Neural cell (in vitro differentiated cells): ENCODE results near the gene SAE1. TPM values are rescaled to one million over a fixed set of nuclear protein-coding genes. Genes with fewer than 3 reads are reported as not detected.
"Not testable (repeated sequence)": the region's sequence is repeated elsewhere in the genome, so short reads cannot be mapped to it uniquely, and the experiment has no call there.

Experiments used
- H2AFZ ChIP-seq: fragments of 200-600, 300-800 bp; sonication (generic), shearing (Covaris generic); 2 replicates; pipeline ENCODE4 v1.6.0; 2014; ENCODE audit warnings: low read depth, mild to moderate bottlenecking, antibody characterized with exemption, low read length, moderate library complexity
- H3F3A ChIP-seq: fragments of 200-600 bp; shearing (Covaris generic); 2 replicates; pipeline ENCODE4 v1.6.1; 2016; ENCODE audit warnings: mild to moderate bottlenecking, moderate library complexity, mixed read lengths, antibody characterized with exemption, low read length; ENCODE audit not compliant: insufficient read depth, poor library complexity, severe bottlenecking
- H3K27ac ChIP-seq: fragments of 200-600, 300-800 bp; sonication (generic), shearing (Covaris generic); 2 replicates; pipeline ENCODE4 v1.5.1; 2014; ENCODE audit warnings: mild to moderate bottlenecking, low read length, moderate library complexity
- H3K27me3 ChIP-seq: fragments of 300-800, 200-600 bp; sonication (generic), shearing (Covaris generic); 2 replicates; pipeline ENCODE4 v1.6.0; 2014; ENCODE audit warnings: mild to moderate bottlenecking, low read depth, low read length, moderate library complexity; ENCODE audit not compliant: insufficient read depth
- H3K36me3 ChIP-seq: fragments of 300-800, 200-600 bp; sonication (generic), shearing (Covaris generic); 2 replicates; pipeline ENCODE4 v1.5.1; 2014; ENCODE audit warnings: mild to moderate bottlenecking, antibody characterized with exemption, low read length, moderate library complexity; ENCODE audit not compliant: insufficient read depth
- H3K4me2 ChIP-seq: fragments of 300-800, 200-600 bp; sonication (generic), shearing (Covaris generic); 2 replicates; pipeline ENCODE4 v1.6.0; 2014; ENCODE audit warnings: mild to moderate bottlenecking, low read length
- H3K4me3 ChIP-seq: fragments of 300-800, 200-600 bp; sonication (generic), shearing (Covaris generic); 2 replicates; pipeline ENCODE4 v1.5.1; 2014; ENCODE audit warnings: mild to moderate bottlenecking, low read length, moderate library complexity
- H3K79me2 ChIP-seq: fragments of 200-600 bp; shearing (Covaris generic); replicated peaks from 2 replicates; pipeline ENCODE4 v1.6.0; 2014; ENCODE audit warnings: mild to moderate bottlenecking, low read length, moderate library complexity; ENCODE audit not compliant: insufficient read depth
- H3K9ac ChIP-seq: fragments of 300-800, 200-600 bp; sonication (generic), shearing (Covaris generic); 2 replicates; pipeline ENCODE4 v1.6.1; 2016; ENCODE audit warnings: mild to moderate bottlenecking, low read length, mixed read lengths
- H3K9me2 ChIP-seq: fragments of 200-600 bp; shearing (Covaris generic); 2 replicates; pipeline ENCODE4 v1.6.1; 2016; ENCODE audit warnings: mild to moderate bottlenecking, low read length, mixed read lengths; ENCODE audit not compliant: insufficient read depth
- H3K9me3 ChIP-seq: fragments of 200-600, 300-800 bp; sonication (generic), shearing (Covaris generic); 2 replicates; pipeline ENCODE4 v1.6.1; 2016; ENCODE audit warnings: mild to moderate bottlenecking, mixed run types, low read length, moderate library complexity, mixed read lengths
- H4K20me1 ChIP-seq: fragments of 200-600 bp; shearing (Covaris generic); 2 replicates; pipeline ENCODE4 v1.6.1; 2016; ENCODE audit warnings: mild to moderate bottlenecking, mixed run types; ENCODE audit not compliant: insufficient read depth
- CTCF ChIP-seq: fragments of 450-650 bp; IDR thresholded peaks from 2 replicates; pipeline ENCODE4 v1.5.1; 2014; ENCODE audit warnings: antibody characterized with exemption, mild to moderate bottlenecking, moderate library complexity; ENCODE audit not compliant: poor library complexity, severe bottlenecking
- EP300 ChIP-seq: fragments of 450-650 bp; conservative IDR thresholded peaks from 2 replicates; pipeline ENCODE4 v1.6.1; 2014; ENCODE audit warnings: antibody characterized with exemption, mild to moderate bottlenecking, moderate library complexity; ENCODE audit not compliant: poor library complexity, severe bottlenecking
- EZH2 ChIP-seq: fragments of 200-600, 300-800 bp; shearing (Covaris generic), sonication (generic); IDR thresholded peaks from 2 replicates; pipeline ENCODE4 v1.6.1; 2014; ENCODE audit warnings: antibody characterized with exemption, low read length, borderline replicate concordance, mild to moderate bottlenecking; ENCODE audit not compliant: insufficient read depth, poor library complexity, severe bottlenecking
- MXI1 ChIP-seq: fragments of 450-650 bp; conservative IDR thresholded peaks from 2 replicates; pipeline ENCODE4 v1.6.1; 2014; ENCODE audit warnings: antibody characterized with exemption, mild to moderate bottlenecking; ENCODE audit not compliant: poor library complexity, severe bottlenecking
- POLR2AphosphoS5 ChIP-seq: IDR thresholded peaks from 2 replicates; pipeline ENCODE4 v1.6.1; 2012
- RAD21 ChIP-seq: fragments of 450-650 bp; conservative IDR thresholded peaks from 2 replicates; pipeline ENCODE4 v1.6.1; 2014; ENCODE audit warnings: antibody characterized with exemption, mild to moderate bottlenecking, moderate library complexity
- REST ChIP-seq: IDR thresholded peaks from 2 replicates; pipeline ENCODE4 v1.6.1; 2012; ENCODE audit warnings: borderline replicate concordance
- SMC3 ChIP-seq: fragments of 450-650 bp; conservative IDR thresholded peaks from 2 replicates; pipeline ENCODE4 v1.6.1; 2014; ENCODE audit warnings: antibody characterized with exemption, mild to moderate bottlenecking, moderate library complexity; ENCODE audit not compliant: poor library complexity
- TAF1 ChIP-seq: IDR thresholded peaks from 2 replicates; pipeline ENCODE4 v1.6.1; 2012; ENCODE audit warnings: low read depth
- polyA plus RNA-seq: library from polyadenylated mRNA; depleted of rRNA; stranded (reverse); fragments of >200 nt; gene quantifications from 2 replicates; pipeline ENCODE4 v1.2.3, GENCODE V29; 2014

Gene SAE1
- polyA plus RNA-seq, 1 donor from 2014 or later: 178 TPM

- Histone ChIP-seq H2AFZ (no peak overlapping the region), H3K79me2 (peaks cover 60% of the 10 kb centered on the region), H3F3A (no peaks in the 10 kb centered on the region), H3K9ac (no peak overlapping the region), H3K9me3 (no peaks in the 10 kb centered on the region), H4K20me1 (no peaks in the 10 kb centered on the region), H3K27ac (no peak overlapping the region), H3K4me3 (no peak overlapping the region), H3K27me3 (no peaks in the 10 kb centered on the region), H3K36me3 (no peaks in the 10 kb centered on the region), H3K9me2 (no peaks in the 10 kb centered on the region), H3K4me2 (no peak overlapping the region)
- TF ChIP-seq REST (no peak), RAD21 (no peak), MXI1 (no peak), SMC3 (no peak), POLR2AphosphoS5 (no peak), CTCF (no peak), EP300 (no peak), EZH2 (no peak)
Measured at GRCh38 chr19:47135156-47135555, 4.5 kb downstream of the SAE1 start.

- H3K4me3 ChIP-seq, H3K9me2 ChIP-seq, H4K20me1 ChIP-seq, H3F3A ChIP-seq, H3K4me2 ChIP-seq, H3K9me3 ChIP-seq, H3K27me3 ChIP-seq, H3K27ac ChIP-seq, H3K36me3 ChIP-seq, H2AFZ ChIP-seq, H3K9ac ChIP-seq: not testable (repeated sequence)
- peaks cover 35% of the 10 kb centered on the region for H3K79me2 ChIP-seq
Measured at GRCh38 chr19:47141252-47141651, 10.6 kb downstream of the SAE1 start.

GRCh38 chr19:47141695-47142094 is 11.1 kb downstream of the SAE1 start:
- no peak overlapping the region for H3K27ac ChIP-seq
- H3K9me3 ChIP-seq: no peaks in the 10 kb centered on the region
- H3K9ac ChIP-seq: no peak overlapping the region
- peaks cover 33% of the 10 kb centered on the region for H3K79me2 ChIP-seq
- H3K9me2 ChIP-seq: no peaks in the 10 kb centered on the region
- no peaks in the 10 kb centered on the region for H3K27me3 ChIP-seq
- no peak overlapping the region for H3K4me3 ChIP-seq
- H3F3A ChIP-seq: no peaks in the 10 kb centered on the region
- H3K4me2 ChIP-seq: no peak overlapping the region
- TF ChIP-seq RAD21 (no peak), TAF1 (no peak), EP300 (no peak), SMC3 (no peak), POLR2AphosphoS5 (no peak), MXI1 (no peak), CTCF (no peak), EZH2 (no peak), REST (no peak)
- no peaks in the 10 kb centered on the region for H4K20me1 ChIP-seq
- H2AFZ ChIP-seq: no peak overlapping the region
- no peaks in the 10 kb centered on the region for H3K36me3 ChIP-seq
